Activated naive CD8-positive, alpha-beta T cell treated with anti-CD3 and anti-CD28 coated beads, Interleukin-2, amount 50 U/mL, for 24 hours (primary cell): ENCODE data around the gene CAPN5.
A peak's percentile ranks its signal among the peaks of the same experiment; 100 is the strongest.
"Not testable (repeated sequence)": the region's sequence is repeated elsewhere in the genome, so short reads cannot be mapped to it uniquely, and the experiment has no call there.

Experiments
- ATAC-seq: fragments of 150-1000 bp; cut with Tn5 transposase; one replicate; pipeline ENCODE4 v1.10.0; 2021
- DNase-seq: peaks from one replicate; pipeline ENCODE4 v3.0.0; 2021
- H3K27ac Mint-ChIP-seq: one replicate; pipeline ENCODE4 v1.8.0; 2021; ENCODE audit warnings: mild to moderate bottlenecking, mixed read lengths
- H3K27me3 Mint-ChIP-seq: one replicate; pipeline ENCODE4 v1.8.0; 2021; ENCODE audit warnings: mixed read lengths
- H3K36me3 Mint-ChIP-seq: one replicate; pipeline ENCODE4 v1.8.0; 2021; ENCODE audit warnings: low read depth, mixed read lengths
- H3K4me1 Mint-ChIP-seq: one replicate; pipeline ENCODE4 v1.8.0; 2021; ENCODE audit warnings: mixed read lengths
- H3K4me3 Mint-ChIP-seq: one replicate; pipeline ENCODE4 v1.8.0; 2021; ENCODE audit warnings: mild to moderate bottlenecking, moderate library complexity, mixed read lengths
- H3K9me3 Mint-ChIP-seq: one replicate; pipeline ENCODE4 v1.8.0; 2021; ENCODE audit warnings: mixed read lengths

Gene CAPN5

GRCh38 chr11:77038029-77038824, 28.5 kb upstream of the CAPN5 start:
- Mint-ChIP-seq H3K4me3 (no peak overlapping the region), H3K9me3 (no peaks in the 10 kb centered on the region), H3K27me3 (peaks cover 40% of the 10 kb centered on the region), H3K27ac (no peak overlapping the region), H3K4me1 (peaks cover 6% of the 10 kb centered on the region), H3K36me3 (no peaks in the 10 kb centered on the region)
- no peak for ATAC-seq
- DNase-seq = no peak

DNA sequence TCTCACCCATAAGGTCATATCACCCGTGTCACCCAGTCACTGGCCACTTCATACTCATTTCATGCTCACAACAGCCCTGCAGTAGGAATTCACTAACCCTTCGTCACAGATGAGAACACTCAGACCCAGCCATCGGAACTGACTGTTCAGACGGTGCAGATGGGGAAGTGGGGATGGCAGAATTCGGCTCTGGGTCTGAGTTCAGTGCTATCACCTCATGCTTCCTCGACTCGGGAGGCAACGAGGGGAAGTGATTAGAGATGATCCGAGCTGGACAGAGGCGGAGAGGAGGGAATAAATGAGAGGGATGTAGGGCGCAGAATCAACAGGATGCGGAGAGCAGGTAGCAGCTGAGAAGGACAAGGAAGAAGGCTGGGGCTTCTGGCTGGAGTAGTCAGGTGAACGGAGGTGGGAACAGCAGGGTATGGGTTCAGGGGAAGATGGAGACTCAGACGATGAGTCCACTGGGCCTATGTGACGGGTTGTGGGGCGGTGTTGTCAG, 27.9 kb upstream of the CAPN5 start:
- Mint-ChIP-seq H3K27ac (no peak overlapping the region), H3K4me3 (no peak overlapping the region), H3K36me3 (no peaks in the 10 kb centered on the region), H3K27me3 (peaks cover 40% of the 10 kb centered on the region), H3K9me3 (no peaks in the 10 kb centered on the region), H3K4me1 (peaks cover 6% of the 10 kb centered on the region)
- DNase-seq = no peak
- ATAC-seq = peak; percentile 47

- no peak overlapping the region for H3K27ac Mint-ChIP-seq
- peaks cover 6% of the 10 kb centered on the region for H3K4me1 Mint-ChIP-seq
- no peaks in the 10 kb centered on the region for H3K36me3 Mint-ChIP-seq
- ATAC-seq (no peak), DNase-seq (peak; percentile 22)
- no peak overlapping the region for H3K4me3 Mint-ChIP-seq
- H3K9me3 Mint-ChIP-seq = no peaks in the 10 kb centered on the region
- H3K27me3 Mint-ChIP-seq = peaks cover 43% of the 10 kb centered on the region
These were observed 27.0 kb upstream of the CAPN5 start for GRCh38 chr11:77039491-77040400.

DNA sequence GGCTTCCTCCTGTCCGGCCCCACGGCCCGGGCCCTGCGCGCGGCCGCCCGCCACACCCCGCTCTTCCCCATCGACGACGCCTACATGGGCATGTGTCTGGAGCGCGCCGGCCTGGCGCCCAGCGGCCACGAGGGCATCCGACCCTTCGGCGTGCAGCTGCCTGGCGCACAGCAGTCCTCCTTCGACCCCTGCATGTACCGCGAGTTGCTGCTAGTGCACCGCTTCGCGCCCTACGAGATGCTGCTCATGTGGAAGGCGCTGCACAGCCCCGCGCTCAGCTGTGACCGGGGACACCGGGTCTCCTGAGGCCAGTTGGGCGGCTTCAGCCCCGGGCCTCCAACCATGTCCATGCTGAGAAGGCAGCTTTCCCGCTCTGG, 26.4 kb upstream of the CAPN5 start:
- H3K27ac Mint-ChIP-seq = no peak overlapping the region
- H3K36me3 Mint-ChIP-seq = no peaks in the 10 kb centered on the region
- H3K4me1 Mint-ChIP-seq = peaks cover 6% of the 10 kb centered on the region
- no peak overlapping the region for H3K4me3 Mint-ChIP-seq
- H3K9me3 Mint-ChIP-seq = no peaks in the 10 kb centered on the region
- H3K27me3 Mint-ChIP-seq = peaks cover 47% of the 10 kb centered on the region
- DNase-seq (no peak), ATAC-seq (no peak)

DNA sequence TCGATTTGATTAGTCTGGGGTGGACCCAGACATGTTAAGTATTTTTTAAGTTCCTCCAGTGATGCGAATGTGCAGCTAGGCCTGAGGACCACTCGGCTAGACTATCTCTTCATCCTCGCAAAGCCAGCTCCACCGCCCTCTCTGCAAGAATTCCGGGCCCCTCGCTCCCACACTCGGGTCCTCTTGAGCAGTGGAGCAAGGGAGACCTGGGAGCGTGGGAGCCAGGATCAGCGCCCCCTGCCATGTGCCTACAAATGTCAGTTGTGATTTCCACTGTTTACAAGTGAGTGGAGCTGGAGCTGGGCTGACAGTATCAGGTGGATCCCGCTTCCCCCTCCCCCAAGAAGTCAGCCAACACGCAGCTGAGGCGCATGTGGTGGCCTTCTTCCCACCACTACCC, 25.9 kb upstream of the CAPN5 start:
- no peaks in the 10 kb centered on the region for H3K36me3 Mint-ChIP-seq
- no peaks in the 10 kb centered on the region for H3K9me3 Mint-ChIP-seq
- peaks cover 6% of the 10 kb centered on the region for H3K4me1 Mint-ChIP-seq
- H3K4me3 Mint-ChIP-seq = no peak overlapping the region
- peaks cover 51% of the 10 kb centered on the region for H3K27me3 Mint-ChIP-seq
- DNase-seq (no peak), ATAC-seq (no peak)
- H3K27ac Mint-ChIP-seq = no peak overlapping the region

GRCh38 chr11:77042111-77042726, 24.6 kb upstream of the CAPN5 start:
- Mint-ChIP-seq H3K27me3 (peaks cover 41% of the 10 kb centered on the region), H3K27ac (no peak overlapping the region), H3K4me3 (no peak overlapping the region), H3K36me3 (no peaks in the 10 kb centered on the region), H3K4me1 (peaks cover 16% of the 10 kb centered on the region), H3K9me3 (no peaks in the 10 kb centered on the region)
- DNase-seq = no peak
- no peak for ATAC-seq

- Mint-ChIP-seq H3K4me3 (no peak overlapping the region), H3K27ac (no peak overlapping the region), H3K4me1 (peaks cover 12% of the 10 kb centered on the region), H3K27me3 (peaks cover 25% of the 10 kb centered on the region), H3K9me3 (no peaks in the 10 kb centered on the region), H3K36me3 (no peaks in the 10 kb centered on the region)
- DNase-seq (no peak), ATAC-seq (no peak)
These were observed 22.4 kb upstream of the CAPN5 start for GRCh38 chr11:77044356-77044755.

DNA sequence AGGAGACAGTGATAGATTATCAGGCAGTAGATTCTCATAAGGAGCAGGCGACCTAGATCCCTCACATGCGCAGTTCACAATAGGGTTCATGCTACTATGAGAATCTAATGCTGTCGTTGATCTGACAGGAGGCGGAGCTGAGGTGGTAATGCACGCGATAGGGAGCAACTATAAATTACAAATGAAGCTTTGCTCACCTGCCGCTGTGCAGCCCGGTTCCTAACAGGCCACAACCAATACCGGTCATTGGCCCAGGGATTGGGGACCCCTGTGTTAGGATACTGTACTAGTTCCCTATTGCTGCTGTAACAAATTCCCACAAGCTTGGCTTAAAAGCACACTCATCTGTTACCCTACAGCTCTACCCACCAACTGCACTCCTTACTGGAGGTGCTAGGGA, 21.9 kb upstream of the CAPN5 start:
- no peak for ATAC-seq
- H3K27me3 Mint-ChIP-seq = peaks cover 23% of the 10 kb centered on the region

GRCh38 chr11:77046060-77046501, 20.7 kb upstream of the CAPN5 start:
- Mint-ChIP-seq H3K27me3 (peaks cover 18% of the 10 kb centered on the region), H3K36me3 (no peaks in the 10 kb centered on the region), H3K4me3 (no peak overlapping the region), H3K9me3 (no peaks in the 10 kb centered on the region), H3K4me1 (peaks cover 10% of the 10 kb centered on the region), H3K27ac (no peak overlapping the region)
- DNase-seq (peak; percentile 74), ATAC-seq (peak; percentile 33)

More for the DNA sequence above, 21.9 kb upstream of the CAPN5 start:
- H3K4me1 Mint-ChIP-seq = peaks cover 12% of the 10 kb centered on the region
- H3K27ac Mint-ChIP-seq = no peak overlapping the region
- H3K9me3 Mint-ChIP-seq = no peaks in the 10 kb centered on the region
- H3K36me3 Mint-ChIP-seq = no peaks in the 10 kb centered on the region
- H3K4me3 Mint-ChIP-seq = no peak overlapping the region
- DNase-seq = no peak

DNA sequence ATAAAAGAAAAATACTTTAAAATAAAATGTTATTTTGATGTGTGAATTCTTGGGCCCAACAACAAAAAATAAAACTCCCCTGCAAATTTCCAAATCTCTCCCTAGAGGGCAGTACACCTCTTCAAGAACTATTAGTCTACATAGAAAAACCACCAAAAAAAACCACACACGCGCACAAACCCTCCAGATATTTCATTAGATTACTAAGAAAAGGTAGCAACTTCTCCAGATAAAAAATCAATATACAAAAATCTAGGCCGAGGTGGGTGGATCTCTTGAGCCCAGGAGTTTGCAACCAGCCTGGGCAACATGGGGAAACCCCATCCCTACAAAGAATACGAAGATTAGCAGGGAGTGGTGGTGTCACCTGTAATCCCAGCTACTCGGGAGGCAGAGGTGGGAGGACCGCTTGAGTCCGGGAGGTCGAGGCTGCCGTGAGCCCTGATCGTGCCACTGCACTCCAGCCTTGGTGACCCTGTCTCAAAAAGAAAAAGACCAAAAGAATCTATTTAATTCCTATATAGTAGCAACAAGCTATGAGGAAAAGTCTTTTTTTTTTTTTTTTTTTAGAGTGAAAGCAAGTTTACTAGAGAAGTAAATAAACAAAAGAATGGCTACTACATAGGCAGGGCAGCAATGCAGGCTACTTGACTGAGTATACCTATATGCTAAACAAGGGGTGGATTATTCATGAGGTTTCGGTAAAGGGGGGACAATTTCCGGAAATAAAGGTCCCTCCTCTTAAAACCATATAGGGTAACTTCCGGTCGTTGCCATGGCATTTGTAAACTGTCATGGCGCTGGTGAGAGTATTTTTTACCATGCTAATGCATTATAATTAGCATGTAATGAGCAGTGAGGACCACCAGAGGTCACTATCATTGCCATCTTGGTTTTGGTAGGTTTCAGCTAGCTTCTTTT, 19.5 kb upstream of the CAPN5 start:
- no peaks in the 10 kb centered on the region for H3K36me3 Mint-ChIP-seq
- peaks cover 12% of the 10 kb centered on the region for H3K27me3 Mint-ChIP-seq
- H3K4me3 Mint-ChIP-seq = peak overlapping the region; percentile 65
- ATAC-seq (peak; percentile 93), DNase-seq (peak; percentile 64)
- H3K4me1 Mint-ChIP-seq = peaks cover 10% of the 10 kb centered on the region
- no peaks in the 10 kb centered on the region for H3K9me3 Mint-ChIP-seq
- peak overlapping the region; percentile 35 for H3K27ac Mint-ChIP-seq

DNA sequence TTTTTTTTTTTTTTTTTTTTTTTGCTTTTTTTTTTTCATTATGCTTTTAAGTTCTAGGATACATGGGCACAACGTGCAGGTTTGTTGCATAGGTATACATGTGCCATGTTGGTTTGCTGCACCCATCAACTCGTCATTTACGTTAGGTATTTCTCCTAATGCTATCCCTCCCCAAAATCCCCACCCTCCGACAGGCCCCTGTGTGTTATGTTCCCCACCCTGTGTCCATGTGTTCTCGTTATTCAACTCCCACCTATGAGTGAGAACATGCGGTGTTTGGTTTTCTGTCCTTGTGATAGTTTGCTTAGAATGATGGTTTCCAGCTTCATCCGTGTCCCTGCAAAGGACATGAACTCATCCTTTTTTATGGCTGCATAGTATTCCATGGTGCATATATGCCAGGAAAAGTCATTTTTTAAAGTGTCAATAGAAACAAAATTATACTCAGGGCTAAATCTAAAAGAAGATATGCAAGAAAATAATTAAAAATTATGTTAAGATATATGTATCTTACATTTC, 18.8 kb upstream of the CAPN5 start:
- peaks cover 10% of the 10 kb centered on the region for H3K4me1 Mint-ChIP-seq
- H3K36me3 Mint-ChIP-seq, H3K27ac Mint-ChIP-seq, DNase-seq, H3K9me3 Mint-ChIP-seq, ATAC-seq, H3K4me3 Mint-ChIP-seq: not testable (repeated sequence)
- peaks cover 11% of the 10 kb centered on the region for H3K27me3 Mint-ChIP-seq

DNA sequence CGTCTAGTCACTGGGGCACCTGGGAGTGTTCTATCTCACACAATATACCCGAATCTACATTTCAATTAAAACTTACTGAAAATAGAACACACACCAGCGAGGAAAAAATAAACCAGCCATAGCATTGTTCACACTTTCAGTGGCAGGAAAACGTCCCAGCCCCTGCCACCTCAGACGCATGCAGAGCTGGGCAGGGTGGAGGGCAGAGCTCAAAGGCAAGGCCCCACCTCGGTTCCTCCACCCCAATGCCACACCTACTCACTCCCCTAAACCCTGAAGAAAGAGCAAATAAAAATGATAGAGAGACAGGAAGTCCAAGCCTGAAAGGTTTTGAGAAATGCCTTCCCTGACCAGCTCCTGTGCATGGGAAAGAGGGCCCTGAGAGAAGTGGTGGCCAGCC, 17.7 kb upstream of the CAPN5 start:
- H3K27ac Mint-ChIP-seq = no peak overlapping the region

GRCh38 chr11:77051511-77051910, 15.3 kb upstream of the CAPN5 start:
- Mint-ChIP-seq H3K4me1 (peaks cover 6% of the 10 kb centered on the region), H3K27ac (no peak overlapping the region), H3K36me3 (no peaks in the 10 kb centered on the region), H3K4me3 (no peak overlapping the region), H3K27me3 (no peaks in the 10 kb centered on the region), H3K9me3 (no peaks in the 10 kb centered on the region)
- ATAC-seq = no peak
- no peak for DNase-seq

More for the DNA sequence above, 17.7 kb upstream of the CAPN5 start:
- no peaks in the 10 kb centered on the region for H3K36me3 Mint-ChIP-seq
- H3K4me3 Mint-ChIP-seq = no peak overlapping the region
- H3K4me1 Mint-ChIP-seq = peaks cover 10% of the 10 kb centered on the region
- no peaks in the 10 kb centered on the region for H3K9me3 Mint-ChIP-seq
- ATAC-seq (no peak), DNase-seq (no peak)
- peaks cover 11% of the 10 kb centered on the region for H3K27me3 Mint-ChIP-seq
